ENCODE measurements around the gene NR5A1.

The NR5A1 gene

GRCh38 chr9:124506931-124507879 is at the start of gene NR5A1:
Gene NR5A1, minus strand, starts transcription at chr9:124507399. Its CDS starts 4,004 bp downstream, at chr9:124503395.
- no peak for DNase-seq

DNA sequence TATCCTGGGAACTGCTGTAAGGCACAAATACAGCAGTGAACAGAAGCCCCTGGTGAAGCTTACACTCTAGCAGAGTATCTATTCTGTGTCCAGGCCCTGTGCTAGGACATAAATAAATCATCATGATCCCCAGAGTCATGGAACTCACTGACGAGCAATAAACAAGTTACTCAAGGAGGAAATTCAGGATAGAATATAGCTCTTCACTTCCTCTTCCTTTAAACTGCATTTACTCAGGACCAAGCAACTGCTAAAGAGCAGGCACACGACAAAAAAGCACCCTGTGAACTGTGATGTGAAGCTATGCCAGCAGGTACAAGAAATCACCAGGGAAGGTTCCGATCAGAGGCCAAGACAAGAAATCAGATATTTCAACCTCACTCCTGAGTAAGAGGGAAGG is 47.8 kb upstream of the NR5A1 start:
- DNase-seq = no peak

- no peak for DNase-seq
These were observed 46.5 kb upstream of the NR5A1 start for GRCh38 chr9:124553738-124554137.

- DNase-seq = no peak
These were observed 45.0 kb upstream of the NR5A1 start for GRCh38 chr9:124552273-124552605.

DNA sequence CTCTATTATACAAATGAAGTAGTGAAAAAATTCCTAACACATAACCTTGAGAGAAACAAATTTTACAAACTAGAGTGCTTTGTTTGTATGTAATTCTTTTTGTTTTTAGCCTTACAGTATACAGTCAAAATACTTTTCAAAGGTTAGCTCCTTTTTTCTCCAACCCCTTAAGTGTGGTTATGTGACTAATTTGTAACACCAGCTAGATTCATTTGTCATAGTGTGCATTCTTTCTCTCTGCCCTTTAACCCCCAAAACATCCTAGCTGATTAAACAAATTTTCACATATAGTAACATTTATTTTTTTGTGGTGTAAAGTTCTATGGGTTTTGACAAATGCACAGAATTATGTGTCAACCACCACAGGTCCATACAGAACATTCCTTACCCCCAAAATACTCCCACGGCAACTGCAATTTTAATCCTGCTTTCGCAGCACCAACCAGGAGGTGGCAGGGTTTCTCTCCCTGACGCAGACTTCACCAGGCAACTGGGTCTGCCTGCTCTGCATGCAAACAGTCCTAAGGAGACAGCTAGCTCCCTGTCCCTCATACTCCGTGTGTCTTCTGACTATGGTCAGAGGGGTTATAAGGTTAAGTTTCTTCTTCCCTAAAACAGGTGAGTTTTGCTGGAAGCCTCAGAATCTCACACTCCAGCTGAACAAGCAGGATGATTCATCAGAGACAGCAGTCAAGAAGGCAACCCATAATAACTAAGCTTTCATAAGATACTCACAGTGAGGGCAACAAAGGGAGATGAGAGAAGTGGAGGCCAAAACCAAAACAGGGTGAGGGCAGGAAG is 44.5 kb upstream of the NR5A1 start:
- no peak for DNase-seq

GRCh38 chr9:124550072-124550471 is 42.9 kb upstream of the NR5A1 start:
- no peak for DNase-seq

DNA sequence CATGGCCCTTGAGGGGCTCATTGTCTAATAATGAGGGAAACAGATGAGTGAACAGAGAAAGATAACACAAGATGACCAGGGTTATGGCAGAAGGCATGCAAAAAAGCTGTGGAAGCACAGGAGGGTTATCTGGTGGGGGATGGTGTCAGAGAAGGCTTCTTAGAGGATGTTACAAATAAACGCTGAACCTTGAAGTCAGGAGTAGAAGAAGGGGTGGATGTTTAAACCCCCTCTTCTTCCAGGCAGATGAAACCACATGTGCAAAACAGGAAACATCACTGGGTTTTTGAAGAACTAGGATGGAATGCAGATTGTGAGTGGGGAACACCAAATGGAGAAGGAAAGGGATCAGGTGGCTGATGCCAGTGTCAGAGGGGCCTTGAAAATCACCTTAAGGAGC is 41.8 kb upstream of the NR5A1 start:
- no peak for DNase-seq

DNA sequence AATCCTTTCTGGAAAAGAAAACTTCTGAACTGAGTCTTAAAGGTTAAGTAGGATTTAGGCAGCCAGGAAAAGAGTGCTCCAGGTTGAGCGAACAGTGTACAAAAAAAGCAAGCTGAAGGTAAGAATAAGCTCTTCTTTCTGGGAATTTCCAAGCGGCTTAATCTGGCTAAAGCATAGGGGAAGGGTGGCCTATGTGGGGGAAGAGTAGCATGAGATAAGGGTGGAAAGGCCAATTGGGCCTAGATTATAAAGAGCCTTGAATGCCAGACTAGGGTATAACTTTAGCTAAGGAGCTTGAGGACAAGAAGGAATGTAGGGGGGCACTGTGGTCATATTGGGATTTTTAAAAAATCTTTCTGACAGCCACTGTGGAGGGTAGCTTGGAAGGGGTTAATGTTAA is 37.3 kb upstream of the NR5A1 start:
- no peak for DNase-seq

DNA sequence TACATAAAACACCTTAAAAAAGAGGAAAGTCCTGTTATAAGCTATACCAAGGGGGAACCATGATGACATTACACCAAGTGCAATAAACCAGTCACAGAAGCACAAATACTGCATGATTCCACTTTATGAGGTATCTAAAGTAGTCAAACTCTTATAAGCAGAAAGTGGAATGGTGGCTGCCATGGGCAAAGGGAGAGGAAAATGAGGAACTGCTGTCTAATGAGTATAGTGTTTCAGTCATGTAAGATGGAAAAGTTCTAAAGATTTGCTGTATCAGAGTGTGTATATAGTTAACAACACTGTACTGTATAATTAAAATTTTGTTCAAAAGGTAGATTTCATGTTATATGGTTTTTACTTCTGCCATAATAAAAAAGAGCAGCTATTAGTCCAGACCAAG is 34.6 kb upstream of the NR5A1 start:
- DNase-seq = no peak

DNA sequence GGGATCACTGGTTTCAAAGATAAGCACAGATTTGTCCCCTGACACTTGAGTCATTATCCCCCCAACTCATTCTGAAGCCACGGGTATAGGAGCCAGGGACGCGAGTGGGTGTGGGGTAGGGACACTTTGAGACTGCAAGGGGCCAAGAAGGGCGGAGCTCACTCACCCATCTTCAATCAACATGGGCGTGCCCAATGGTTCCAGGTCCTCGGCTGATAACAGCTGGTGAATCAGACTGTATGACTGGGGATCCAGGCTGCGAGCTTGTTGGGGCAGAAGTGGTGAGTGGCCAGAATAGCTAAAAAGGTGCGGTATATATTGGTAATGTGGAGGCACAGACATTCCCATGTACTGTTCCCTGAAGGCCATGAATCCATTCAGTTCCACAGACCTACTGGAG is 30.7 kb upstream of the NR5A1 start:
- no peak for DNase-seq

DNA sequence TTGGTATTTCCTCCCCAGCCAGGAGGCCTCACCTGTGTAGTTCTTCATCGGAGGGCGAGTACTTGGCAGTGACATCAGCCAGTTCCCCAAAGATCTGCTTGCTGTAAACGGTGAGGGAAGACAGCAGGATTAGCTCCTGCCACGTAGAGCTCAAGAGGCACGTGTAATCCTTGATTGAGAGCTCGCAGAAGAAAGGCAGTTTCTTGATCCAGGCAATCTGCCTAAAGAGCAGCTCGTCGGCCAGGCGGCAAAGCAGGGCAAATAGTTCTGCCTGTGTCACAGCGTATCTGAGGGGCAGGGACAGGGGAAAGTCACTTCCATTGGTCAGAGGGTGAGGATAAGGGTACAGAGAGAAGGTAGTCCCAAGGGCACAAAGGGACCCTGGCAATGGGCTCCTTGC is 28.6 kb upstream of the NR5A1 start:
- no peak for DNase-seq

GRCh38 chr9:124532897-124533296 is 25.7 kb upstream of the NR5A1 start:
- no peak for DNase-seq

DNA sequence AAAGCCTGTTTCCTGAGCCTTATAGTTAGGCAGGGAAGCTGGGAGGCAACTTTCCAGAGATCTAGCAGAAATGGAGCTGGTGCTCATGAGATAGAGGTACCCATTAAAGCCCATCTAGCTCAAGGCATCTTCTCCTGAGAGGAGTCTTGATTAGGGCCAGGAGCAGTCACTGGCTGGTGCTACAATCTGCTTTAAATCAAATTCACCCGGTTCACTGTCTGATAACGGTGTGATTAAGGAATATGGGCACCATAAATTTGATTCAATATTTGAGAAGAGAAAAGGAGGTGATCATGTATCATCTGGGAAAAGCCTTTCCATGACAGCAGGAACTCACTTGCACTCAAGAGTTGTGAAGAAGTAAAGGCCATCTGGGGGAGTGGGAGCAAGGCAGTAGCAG is 23.9 kb upstream of the NR5A1 start:
- DNase-seq = no peak

GRCh38 chr9:124530246-124530645 is 23.0 kb upstream of the NR5A1 start:
- DNase-seq = no peak

- no peak for DNase-seq
These were observed 20.6 kb upstream of the NR5A1 start for GRCh38 chr9:124527781-124528180.

DNA sequence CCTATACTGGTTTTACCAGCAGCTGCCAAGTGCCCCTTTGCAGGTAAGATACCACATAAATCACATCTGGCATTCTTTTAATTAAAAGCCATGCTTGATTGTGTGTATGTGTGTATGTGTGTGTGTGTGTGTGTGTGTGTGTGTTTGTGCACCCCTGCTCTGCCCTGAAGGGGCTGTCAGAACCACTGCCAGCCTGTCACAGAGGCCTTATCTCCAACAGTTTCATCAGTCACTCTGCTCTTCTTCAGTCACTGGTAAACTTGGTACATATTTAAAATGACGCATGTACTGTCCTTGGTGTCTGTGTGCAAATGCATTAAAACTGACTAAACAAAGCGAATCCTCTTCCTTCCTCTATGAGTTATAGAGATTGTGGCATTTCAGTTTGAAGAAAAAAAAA is 19.0 kb upstream of the NR5A1 start:
- DNase-seq = no peak

- DNase-seq = no peak
These were observed 15.2 kb upstream of the NR5A1 start for GRCh38 chr9:124522121-124523098.

DNA sequence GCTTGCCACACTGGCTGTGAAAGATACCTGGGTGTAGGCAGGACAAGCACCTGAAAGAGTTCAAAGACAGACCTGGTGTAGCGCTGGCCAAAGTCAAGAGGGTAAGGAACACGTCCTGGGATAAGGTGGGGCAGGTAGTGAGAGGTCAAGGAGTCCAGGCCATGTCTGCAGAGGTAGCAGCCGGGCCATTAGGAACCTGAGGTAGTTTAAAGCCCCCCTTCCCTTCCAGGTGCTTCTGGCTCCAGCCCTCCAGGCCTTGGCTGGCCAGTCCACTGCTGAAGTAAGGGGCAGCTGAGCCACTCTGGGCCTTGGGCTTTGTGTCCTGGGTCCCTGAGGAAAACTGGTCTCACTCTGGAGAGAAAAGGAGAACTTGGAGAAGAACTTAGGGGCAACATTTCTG is 13.9 kb upstream of the NR5A1 start:
- DNase-seq = no peak

DNA sequence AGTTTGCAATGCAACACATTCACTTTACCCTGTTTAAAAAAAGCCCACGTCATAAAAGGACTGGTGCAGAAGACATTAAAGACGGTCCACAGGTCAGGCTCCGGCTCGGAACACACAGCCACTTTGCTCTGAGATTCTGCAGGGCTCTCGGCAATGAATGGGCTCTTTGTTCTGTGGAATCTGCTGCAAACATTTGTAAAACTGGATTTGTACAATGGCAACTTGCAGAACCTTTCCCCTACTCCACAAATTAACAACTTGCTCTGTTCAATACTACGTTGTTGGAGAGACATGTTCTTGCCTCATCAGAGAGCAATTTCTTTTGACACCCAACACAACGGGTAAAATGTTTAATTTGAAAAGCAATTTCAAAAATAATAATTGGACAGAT is 13.0 kb upstream of the NR5A1 start:
- DNase-seq = no peak

DNA sequence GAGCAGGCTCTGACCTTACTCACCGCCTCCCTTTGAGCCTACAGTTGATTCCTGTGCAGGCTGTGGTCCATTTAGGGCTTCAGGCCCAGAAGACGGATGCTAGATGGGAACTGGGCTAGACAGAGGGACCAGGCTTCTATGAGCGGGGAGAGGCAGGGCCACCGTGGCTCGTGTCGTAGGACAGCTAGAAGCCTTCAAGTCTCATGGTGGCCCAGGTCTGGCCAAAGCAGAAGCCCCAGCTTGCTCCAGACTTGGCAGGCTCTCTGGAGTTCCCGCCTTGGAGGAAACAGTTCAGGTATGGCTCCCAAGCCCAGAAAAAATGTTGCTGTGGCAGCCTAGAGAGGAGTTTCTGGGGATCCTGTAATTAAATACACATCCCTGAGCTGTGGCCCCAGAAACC is 10.9 kb upstream of the NR5A1 start:
- no peak for DNase-seq

DNA sequence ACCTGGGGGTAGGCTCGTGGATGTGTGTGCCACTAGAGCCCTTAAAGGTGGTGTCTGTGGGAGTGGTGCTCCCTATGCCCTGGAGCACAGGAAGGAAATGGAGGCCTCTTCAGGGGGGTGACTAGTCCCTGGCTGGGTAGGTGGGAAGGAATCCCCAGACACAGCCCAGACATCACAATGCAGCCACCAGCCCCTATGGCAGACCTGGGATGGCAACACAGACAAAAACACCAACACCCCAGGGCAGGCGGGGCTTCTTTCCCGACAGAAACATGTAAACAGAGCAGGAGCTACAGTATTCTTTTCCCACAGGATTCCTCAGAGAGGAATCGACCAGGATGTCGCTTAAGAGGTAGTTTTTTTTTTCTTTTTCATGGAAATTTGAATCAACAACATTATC is 10.4 kb upstream of the NR5A1 start:
- DNase-seq = no peak

DNA sequence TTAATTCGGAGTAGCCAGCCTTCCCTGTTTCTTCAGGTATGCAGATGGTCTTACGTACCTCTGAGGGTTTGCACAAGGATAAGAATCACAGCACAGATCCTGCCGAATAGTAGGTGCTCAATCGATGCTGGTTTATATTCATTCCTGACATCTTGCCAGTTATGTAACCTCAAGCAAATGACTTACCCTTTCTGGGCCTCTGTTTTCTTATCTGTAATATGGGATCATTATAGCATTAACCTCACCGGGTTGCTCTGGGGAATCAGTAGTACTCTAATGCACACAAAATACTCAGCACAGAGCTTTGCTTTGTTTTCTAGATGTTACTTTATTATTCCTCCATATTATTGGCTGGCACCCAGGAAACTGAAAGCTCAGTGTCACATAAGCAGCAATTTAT is 7.7 kb upstream of the NR5A1 start:
- DNase-seq = no peak

- no peak for DNase-seq
These were observed 6.9 kb upstream of the NR5A1 start for GRCh38 chr9:124514125-124514524.
